GM18507 (cell line): ENCODE results near the gene RRP1.

ENCODE experiments used
- DNase-seq: peaks from one replicate; pipeline ENCODE4 v3.0.0; 2011; ENCODE audit warnings: low read depth; ENCODE audit not compliant: insufficient read length; ENCODE audit errors: extremely low spot score
- FAIRE-seq: peaks from 2 replicates; lab custom pipeline; 2011; peaks lifted over from hg19 to GRCh38; lab: Jason Lieb, UNC

Gene RRP1

GRCh38 chr21:43797415-43797814 lies 8.0 kb downstream of the RRP1 start:
- FAIRE-seq: no peak
- DNase-seq: no peak

DNA sequence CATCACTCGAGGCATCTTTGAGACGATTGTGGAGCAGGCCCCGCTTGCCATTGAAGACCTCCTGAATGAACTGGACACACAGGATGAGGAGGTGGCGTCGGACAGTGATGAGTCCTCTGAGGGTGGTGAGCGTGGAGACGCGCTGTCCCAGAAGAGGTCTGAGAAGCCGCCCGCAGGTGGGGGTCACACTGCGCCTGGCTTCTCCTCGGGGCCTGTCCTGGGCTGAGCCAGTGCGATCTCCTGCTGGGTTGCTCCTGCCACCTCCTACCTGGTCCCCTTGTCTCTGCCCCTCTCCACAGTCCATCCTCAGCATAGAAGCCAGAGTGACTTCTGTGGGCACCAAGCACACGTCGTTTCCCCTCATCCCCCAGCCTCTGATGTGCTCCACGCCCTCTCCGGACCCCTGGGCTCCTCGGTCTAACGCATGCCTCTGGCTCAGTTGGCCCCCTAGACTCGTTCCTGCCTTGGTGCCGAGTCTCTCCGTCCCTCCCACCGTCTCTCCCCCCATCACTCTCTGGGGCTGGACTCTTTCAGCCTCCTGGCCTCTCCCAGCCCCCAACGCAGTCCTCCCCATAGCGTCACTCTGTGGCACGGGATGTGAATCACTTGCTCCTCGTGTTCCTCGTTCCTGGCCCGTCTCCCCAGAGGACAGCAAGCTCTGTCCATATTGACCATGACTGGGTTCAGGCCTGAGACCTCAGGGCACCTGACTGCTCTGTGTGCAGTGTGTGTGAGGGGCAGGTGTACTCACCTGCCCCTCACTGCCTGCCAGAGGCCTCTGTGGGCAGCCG lies 8.7 kb downstream of the RRP1 start:
- no peak for FAIRE-seq

DNA sequence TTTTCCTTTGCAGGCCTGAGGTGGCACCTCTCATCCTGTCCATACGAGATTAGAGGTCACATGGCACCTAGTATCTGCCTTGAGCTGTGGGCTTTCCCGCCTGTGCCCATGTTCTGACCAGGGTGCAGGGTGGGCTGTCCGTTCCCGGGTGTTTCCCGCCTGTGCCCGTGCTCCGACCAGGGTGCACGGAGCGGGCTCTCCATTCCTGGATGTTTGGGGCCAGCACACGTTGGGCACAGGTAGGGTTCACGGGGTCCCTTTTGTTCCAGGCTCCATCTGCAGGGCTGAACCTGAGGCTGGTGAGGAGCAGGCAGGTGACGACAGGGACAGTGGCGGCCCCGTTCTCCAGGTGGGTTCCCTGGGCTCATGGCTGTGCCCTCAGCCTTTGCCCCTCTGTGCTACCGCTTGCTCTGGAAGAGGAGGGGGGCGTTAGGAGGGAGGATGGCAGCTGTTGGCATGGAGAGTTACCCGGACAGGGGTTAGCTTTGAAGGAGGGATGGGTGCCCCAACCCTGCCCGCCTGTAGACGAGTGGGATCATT lies 10.0 kb downstream of the RRP1 start:
- no peak for FAIRE-seq
- DNase-seq: no peak

More for the DNA sequence above, 8.7 kb downstream of the RRP1 start:
- DNase-seq: no peak

DNA sequence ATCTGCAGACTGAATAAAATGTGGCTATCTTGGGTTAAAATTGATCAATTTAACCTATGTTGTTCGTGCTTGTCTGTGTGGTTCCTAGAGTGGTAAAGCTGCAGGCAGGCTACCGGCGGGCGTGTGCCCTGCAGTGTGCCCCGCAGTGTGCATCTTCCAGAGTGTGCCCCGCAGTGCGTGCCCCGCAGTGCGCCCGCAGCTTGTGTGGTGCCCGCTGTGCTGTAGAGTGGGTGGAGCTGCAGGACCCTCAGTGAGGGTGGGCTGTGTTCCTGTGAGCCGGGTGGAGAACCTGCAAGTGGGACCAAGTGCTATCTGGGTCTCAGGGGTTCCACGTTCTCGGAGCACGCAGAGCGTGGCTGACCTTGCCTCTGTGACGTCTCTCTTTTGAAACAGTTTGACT lies 10.7 kb downstream of the RRP1 start:
- no peak for DNase-seq
- no peak for FAIRE-seq

- no peak for FAIRE-seq
- no peak for DNase-seq
Measured at GRCh38 chr21:43800566-43800965, 11.2 kb downstream of the RRP1 start.

GRCh38 chr21:43801006-43801783 lies 11.8 kb downstream of the RRP1 start:
- DNase-seq: no peak
- no peak for FAIRE-seq

DNA sequence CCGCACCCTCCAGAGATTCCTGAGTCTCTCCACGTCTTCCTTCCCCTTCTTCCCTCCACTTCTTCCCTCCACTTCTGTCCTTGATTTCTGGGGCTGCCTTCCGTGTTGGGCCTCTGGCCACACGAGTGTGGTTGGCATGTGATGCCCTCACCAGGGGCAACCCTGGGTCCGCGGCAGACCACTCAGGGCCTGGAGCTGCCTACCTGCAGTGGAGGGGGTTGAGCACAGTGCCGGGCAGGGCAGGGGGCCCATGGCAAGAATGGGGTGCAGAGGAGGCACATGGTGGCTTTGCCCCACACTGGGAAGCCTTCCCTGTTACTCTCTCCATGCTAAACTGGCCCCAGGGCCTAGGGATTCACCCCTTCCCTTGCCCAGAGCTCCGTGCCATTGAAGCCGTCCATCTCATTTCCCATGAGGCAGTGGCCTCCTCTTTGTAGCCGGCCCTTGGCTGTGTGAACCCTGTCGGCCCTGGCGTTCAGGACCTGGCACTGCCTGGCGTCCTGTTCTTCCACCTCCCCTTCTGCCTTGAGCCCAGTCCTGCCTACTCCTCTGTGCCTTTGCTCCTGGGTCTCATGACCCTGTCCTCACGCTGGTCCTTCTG lies 13.4 kb downstream of the RRP1 start:
- no peak for DNase-seq
- no peak for FAIRE-seq

DNA sequence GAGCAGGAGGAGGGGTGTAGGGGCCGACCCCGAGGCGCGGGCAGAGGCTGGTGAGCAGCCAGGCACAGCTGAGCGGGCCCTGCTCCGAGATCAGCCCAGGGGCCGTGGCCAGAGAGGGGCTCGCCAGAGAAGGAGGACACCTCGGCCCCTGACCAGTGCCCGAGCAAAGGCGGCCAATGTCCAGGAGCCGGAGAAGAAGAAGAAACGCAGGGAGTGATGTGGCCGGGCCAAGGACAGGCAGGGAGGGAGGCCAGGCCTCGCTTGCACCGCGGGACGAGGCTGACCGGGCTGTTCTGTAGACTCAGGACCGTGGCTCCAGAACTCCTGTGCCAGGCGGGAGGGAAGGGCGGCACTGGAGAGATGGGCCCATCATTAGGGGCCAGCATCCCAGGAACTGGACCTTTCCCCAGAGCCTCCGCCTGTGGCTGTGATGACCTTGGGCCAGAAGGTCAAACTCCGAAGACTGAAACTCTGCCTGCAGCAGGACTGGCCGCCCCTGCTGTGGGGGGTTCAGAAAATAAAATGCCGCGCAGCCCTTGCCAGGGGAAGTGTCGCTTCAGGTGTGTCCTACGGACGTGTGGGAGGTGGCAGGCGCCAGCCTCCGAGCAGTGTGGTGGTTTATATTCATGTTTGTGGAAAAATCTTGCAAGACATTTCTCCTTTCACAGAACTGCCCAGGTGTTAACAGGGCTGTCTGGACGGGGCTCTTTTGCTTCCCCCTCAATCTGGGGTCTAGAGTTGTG lies 14.4 kb downstream of the RRP1 start:
- FAIRE-seq (no peak), DNase-seq (no peak)

- DNase-seq: peak; percentile 89
- FAIRE-seq: peak; percentile 99
Measured at GRCh38 chr21:43805275-43805800, 16.0 kb downstream of the RRP1 start.

GRCh38 chr21:43806017-43806710 lies 16.8 kb downstream of the RRP1 start:
- FAIRE-seq (no peak), DNase-seq (no peak)

GRCh38 chr21:43808367-43808766 lies 19.0 kb downstream of the RRP1 start:
- FAIRE-seq (no peak), DNase-seq (no peak)

DNA sequence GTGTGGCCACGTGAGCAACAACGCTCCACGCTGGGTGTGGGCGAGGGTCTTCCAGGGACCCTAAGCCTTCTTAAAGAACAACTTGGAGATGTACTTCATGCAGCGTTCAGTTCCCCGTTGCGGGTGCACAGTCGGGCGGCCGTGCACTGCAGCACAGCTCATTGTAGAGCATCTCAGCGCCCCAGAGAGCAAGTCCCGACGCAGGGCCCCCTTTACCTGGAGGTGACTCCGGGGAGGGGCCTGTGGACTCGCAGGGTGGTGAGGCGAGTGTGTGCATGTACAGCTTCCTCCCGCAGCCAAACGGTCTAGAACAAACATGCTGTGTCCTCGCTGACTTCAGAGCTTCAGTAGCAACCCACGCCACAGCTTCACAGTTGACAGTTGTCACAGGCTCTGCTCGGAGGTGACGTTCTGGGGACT lies 19.5 kb downstream of the RRP1 start:
- DNase-seq: no peak
- FAIRE-seq: no peak

GRCh38 chr21:43809346-43809799 lies 20.0 kb downstream of the RRP1 start:
- FAIRE-seq (no peak), DNase-seq (no peak)

DNA sequence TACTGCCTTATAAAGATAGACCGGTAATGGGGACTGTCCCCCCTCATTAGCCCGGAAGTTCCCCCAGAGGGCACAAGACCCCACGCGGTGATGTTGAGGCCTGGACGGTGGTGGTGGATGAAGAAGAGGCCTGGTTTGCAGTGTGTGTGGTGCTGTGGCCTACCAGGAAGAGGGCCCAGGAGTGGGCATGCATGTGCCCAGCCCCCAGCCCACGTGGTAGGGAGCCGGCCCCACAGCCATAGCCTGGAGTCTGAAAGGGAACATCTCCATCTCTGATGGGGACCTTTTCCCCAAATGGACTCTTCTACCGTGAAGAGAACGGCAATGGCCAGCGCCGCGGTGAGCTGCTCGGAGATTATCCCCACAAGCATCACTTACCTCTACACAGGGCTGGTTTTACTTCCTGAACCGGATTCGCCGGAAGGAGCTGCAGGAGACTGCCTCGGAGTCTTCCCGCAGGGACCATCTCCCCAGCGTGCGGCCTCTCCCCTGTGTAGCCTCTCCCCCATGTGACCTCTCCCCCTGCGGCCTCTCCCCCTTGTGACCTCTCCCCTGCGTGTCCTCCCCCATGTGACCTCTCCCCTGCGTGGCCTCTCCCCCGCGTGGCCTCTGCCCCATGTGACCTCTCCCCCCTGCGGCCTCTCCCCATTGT lies 20.6 kb downstream of the RRP1 start:
- no peak for FAIRE-seq
- no peak for DNase-seq

DNA sequence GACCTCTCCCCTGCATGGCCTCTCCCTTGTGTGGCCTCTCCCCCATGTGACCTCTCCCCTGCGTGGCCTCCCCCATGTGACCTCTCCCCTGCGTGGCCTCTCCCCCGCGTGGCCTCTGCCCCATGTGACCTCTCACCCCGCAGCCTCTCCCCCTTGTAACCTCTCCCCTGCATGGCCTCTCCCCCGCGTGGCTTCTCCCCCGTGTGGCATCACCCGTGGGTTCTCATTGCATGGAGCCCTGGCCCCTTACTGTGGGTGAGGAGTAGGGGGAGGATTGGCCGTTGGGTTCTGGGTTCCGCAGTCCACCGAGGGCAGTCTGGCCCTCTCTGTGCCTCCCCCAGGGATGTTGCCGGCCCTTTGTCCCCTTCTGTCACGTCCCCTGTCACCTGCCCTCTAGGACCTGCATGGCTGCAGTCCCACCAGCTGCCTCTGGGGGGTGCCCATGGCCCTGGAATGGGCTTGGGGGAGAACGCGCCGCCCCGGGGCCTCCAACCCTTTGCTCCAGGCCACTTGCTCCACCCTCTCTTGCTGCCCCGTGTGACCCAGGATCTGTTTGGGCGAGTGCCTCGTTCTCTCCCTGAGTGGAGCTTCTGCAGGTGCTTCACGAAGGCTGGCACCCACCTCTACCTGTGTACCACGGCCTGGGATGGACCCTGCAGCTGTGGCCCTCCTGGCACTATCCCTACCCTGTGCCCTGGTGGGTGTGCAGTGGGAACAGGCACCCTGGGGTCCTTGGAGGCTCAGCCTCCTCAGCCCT lies 21.3 kb downstream of the RRP1 start:
- FAIRE-seq: peak; percentile 74
- DNase-seq: peak; percentile 86

DNA sequence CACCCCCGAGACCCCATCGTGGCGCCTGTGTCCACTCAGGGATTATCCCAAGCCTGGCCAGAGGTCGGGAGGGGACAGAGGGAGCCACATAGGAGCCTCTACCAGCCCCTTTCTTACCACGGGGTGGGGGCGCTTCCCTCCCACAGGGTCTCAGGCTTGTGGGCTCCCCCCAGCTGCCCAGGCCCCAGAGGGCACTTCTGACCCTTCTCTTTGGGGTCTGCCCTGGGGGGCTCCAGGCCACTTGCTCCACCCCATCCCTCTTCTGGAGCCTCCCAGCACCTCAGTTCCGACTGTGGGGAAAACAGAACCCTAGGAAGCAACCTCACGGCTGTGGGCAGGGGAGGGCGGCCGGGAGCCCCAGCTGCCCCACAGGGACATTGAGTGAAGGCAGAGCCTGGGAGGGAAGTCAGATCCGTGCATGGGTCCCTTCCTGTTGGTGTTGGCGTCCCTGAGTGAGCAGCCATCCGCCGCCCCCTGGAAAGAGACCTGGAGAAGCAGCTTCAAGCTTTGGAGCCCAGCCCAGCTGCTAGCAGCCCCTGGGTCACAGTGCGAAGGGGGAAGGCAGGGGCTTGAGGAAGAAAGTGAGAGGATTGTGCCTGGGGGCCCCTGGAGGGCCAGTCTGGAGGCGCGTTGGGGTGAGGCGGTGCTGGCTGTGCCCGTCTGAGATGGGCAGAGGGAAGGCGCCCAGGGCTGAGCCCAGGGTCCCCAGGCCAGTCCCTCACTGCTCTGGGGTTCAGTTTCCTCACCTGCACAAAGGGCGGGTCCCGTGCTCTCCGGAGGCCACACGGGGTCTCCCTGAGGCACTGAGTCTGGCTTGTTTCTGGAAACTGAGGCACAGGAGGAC lies 22.1 kb downstream of the RRP1 start:
- no peak for FAIRE-seq
- no peak for DNase-seq
